IPS-NIHi7 (cell line): ENCODE data around the gene CNKSR3.

ENCODE experiments used
- DNase-seq: peaks from one replicate; pipeline ENCODE4 v3.0.0; 2012; ENCODE audit warnings: mixed read lengths; ENCODE audit errors: extremely low spot score

The CNKSR3 gene

GRCh38 chr6:154350293-154350692 is 160.2 kb downstream of the CNKSR3 start:
- DNase-seq, result no peak

- no peak for DNase-seq
Observed at GRCh38 chr6:154347981-154348380, 162.5 kb downstream of the CNKSR3 start.

DNA sequence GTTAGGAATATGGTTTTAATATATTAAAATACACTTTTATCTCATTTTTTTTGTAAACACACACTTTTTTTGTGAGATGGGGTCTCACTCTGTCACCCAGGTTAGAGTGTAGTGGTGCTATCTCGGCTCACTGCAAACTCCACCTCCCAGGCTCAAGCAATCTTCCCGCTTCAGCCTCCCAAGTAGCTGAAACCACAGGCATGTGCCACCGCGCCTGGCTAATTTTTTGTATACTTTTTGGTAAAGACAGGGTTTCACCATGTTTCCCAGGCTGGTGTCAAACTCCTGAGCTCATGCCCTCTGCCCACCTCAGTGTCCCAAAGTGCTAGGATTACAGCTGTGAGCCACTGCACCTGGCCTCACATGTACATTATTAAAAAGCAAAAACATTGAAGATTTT is 164.7 kb downstream of the CNKSR3 start:
- no peak for DNase-seq

DNA sequence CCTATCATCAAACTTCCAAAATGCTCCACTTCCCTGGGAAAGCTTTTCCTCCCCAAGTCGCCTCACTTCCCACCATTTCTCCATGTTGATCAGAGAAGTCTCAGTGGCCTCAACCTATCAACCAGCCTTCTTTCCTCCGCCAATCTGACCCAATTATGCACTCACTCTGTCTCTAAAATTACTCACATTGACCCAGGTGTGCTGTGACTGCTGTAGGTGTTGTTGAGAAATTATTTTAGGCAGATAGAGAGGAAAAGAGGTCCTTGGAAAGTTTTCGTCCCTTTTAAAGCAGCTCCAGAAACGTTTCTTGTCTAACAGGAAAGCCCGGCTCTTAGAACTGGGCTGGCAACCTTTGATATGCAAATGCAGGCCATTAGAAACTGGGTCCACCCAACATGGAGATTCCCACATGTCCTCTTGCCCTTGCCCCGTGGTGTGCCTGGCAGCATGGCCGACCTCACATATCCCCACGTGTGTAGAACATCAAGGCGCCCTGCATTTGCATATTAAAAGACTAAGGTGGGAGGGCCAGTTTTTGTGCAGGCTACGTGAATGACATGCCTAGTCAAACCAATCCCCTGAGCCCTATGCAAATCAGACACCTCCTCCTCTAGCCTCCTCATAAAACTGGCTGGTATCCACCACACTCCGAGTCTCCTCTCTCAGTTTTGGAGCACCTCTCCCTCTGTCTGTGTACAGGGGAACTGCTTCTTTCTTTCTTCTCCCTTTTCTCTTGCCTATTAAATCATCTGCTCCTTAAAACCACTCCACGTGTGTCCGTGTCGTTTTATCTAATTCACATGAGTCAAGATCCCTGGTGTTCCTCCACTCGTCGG is 166.8 kb downstream of the CNKSR3 start:
- DNase-seq, result peak; percentile 48

DNA sequence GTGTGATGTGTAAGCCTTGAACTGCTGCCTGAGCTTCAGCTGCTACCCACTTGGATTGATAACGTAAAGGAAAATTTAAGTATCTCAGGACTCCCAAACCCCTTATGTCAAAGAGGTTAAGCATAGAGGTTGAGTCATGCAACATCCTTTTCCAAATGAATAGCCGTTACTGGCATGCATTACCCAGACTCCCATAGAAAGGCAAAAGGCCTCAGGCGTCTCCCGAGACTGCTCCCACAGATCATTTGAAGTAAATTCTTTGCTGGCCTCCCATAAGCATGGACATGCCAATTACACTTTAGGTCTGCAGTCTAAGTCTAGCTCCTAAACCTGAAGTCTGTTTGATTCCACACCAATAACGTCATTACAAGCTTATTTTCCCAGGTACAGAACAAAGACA is 168.6 kb downstream of the CNKSR3 start:
- DNase-seq, result no peak

GRCh38 chr6:154341336-154341735 is 169.1 kb downstream of the CNKSR3 start:
- no peak for DNase-seq
